HepG2 (cell line): ENCODE measurements around the gene VSIG10L. TPM values are rescaled to one million over a fixed set of nuclear protein-coding genes. Genes with fewer than 3 reads are reported as not detected.
A peak's percentile ranks its signal among the peaks of the same experiment; 100 is the strongest.

Source experiments
- E2F1 ChIP-seq: sonication (generic); formaldehyde crosslinking; IDR thresholded peaks from 2 replicates; pipeline ENCODE4 v1.5.0; 2020; ENCODE audit warnings: missing genetic modification reagents
- ETV5 ChIP-seq: IDR thresholded peaks from 2 replicates; pipeline ENCODE4 v1.6.1; 2018; ENCODE audit warnings: missing biosample characterization, missing genetic modification reagents, inconsistent platforms, borderline replicate concordance
- FOXO1 ChIP-seq: sonication (generic); formaldehyde crosslinking; IDR thresholded peaks from 2 replicates; pipeline ENCODE4 v1.4.0; 2020; ENCODE audit warnings: missing genetic modification reagents
- GATAD1 ChIP-seq: IDR thresholded peaks from 2 replicates; pipeline ENCODE4 v1.6.1; 2016; ENCODE audit warnings: missing genetic modification reagents, missing compliant biosample characterization
- IKZF4 ChIP-seq: sonication (generic); formaldehyde crosslinking; IDR thresholded peaks from 2 replicates; pipeline ENCODE4 v1.5.1; 2020; ENCODE audit warnings: borderline replicate concordance, mild to moderate bottlenecking, low read depth, missing genetic modification reagents; ENCODE audit errors: not compliant biosample characterization
- KDM2A ChIP-seq: sonication (generic); formaldehyde crosslinking; IDR thresholded peaks from 2 replicates; pipeline ENCODE4 v1.4.0; 2020; ENCODE audit warnings: low read depth, missing genetic modification reagents, borderline replicate concordance
- MYC ChIP-seq: sonication (generic); formaldehyde crosslinking; IDR thresholded peaks from 2 replicates; pipeline ENCODE4 v1.9.0; 2021; ENCODE audit warnings: missing genetic modification reagents, borderline replicate concordance
- PBX2 ChIP-seq: IDR thresholded peaks from 2 replicates; pipeline ENCODE4 v1.6.1; 2016; ENCODE audit warnings: control low read depth
- RAD21 ChIP-seq: fragments of 450-650 bp; formaldehyde crosslinking; IDR thresholded peaks from 2 replicates; pipeline ENCODE4 v1.5.0; 2020; ENCODE audit warnings: mild to moderate bottlenecking
- RARA ChIP-seq: IDR thresholded peaks from 2 replicates; pipeline ENCODE4 v1.6.1; 2016; ENCODE audit warnings: missing genetic modification reagents, missing compliant biosample characterization
- SOX5 ChIP-seq: IDR thresholded peaks from 2 replicates; pipeline ENCODE4 v1.6.1; 2016; ENCODE audit warnings: borderline replicate concordance
- TCF7 ChIP-seq: sonication (generic); IDR thresholded peaks from 2 replicates; pipeline ENCODE4 v1.6.1; 2016; ENCODE audit warnings: antibody characterized with exemption, low read depth
- THAP9 ChIP-seq: sonication (generic); formaldehyde crosslinking; IDR thresholded peaks from 2 replicates; pipeline ENCODE4; 2020; ENCODE audit warnings: missing genetic modification reagents, mild to moderate bottlenecking, borderline replicate concordance
- ZNF160 ChIP-seq: sonication (generic); formaldehyde crosslinking; IDR thresholded peaks from 2 replicates; pipeline ENCODE4 v1.8.0; 2022; ENCODE audit warnings: mild to moderate bottlenecking, inconsistent platforms, missing genetic modification reagents
- ZNF180 ChIP-seq: sonication (generic); formaldehyde crosslinking; IDR thresholded peaks from 2 replicates; pipeline ENCODE4 v1.4.0; 2020; ENCODE audit warnings: low read depth, missing genetic modification reagents, borderline replicate concordance
- ZNF350 ChIP-seq: sonication (generic); formaldehyde crosslinking; IDR thresholded peaks from 2 replicates; pipeline ENCODE4 v1.4.0; 2020; ENCODE audit warnings: mild to moderate bottlenecking, low read depth, missing genetic modification reagents, borderline replicate concordance
- ZNF383 ChIP-seq: sonication (generic); formaldehyde crosslinking; IDR thresholded peaks from 2 replicates; pipeline ENCODE4 v1.4.0; 2020; ENCODE audit warnings: missing genetic modification reagents, mild to moderate bottlenecking, borderline replicate concordance
- ZNF569 ChIP-seq: sonication (generic); formaldehyde crosslinking; IDR thresholded peaks from 2 replicates; pipeline ENCODE4 v1.5.0; 2020; ENCODE audit warnings: mild to moderate bottlenecking, missing genetic modification reagents, moderate library complexity, borderline replicate concordance
- ZNF713 ChIP-seq: sonication (generic); formaldehyde crosslinking; IDR thresholded peaks from 2 replicates; pipeline ENCODE4 v1.4.0; 2020; ENCODE audit warnings: mild to moderate bottlenecking, missing genetic modification reagents
- ZNF782 ChIP-seq: sonication (generic); formaldehyde crosslinking; IDR thresholded peaks from 2 replicates; pipeline ENCODE4 v1.4.0; 2020; ENCODE audit warnings: missing genetic modification reagents, mild to moderate bottlenecking, borderline replicate concordance
- ZNF800 ChIP-seq: sonication (generic); formaldehyde crosslinking; IDR thresholded peaks from 2 replicates; pipeline ENCODE4 v1.4.0; 2020; ENCODE audit warnings: missing genetic modification reagents
- ZSCAN20 ChIP-seq: sonication (generic); formaldehyde crosslinking; IDR thresholded peaks from 2 replicates; pipeline ENCODE4 v1.4.0; 2020; ENCODE audit warnings: missing genetic modification reagents, mild to moderate bottlenecking, borderline replicate concordance
- polyA plus RNA-seq, 8 experiments: library from polyadenylated mRNA; depleted of rRNA in 3 of 8; stranded (reverse) in 7 of 8; unstranded in 1 of 8; fragments of >200 nt; fragmentation: Illumina TruSeq in 4 of 8; extraction: Trizol in 4 of 8; gene quantifications; 2 replicates each; pipeline versions ENCODE4 v1.2.1 to v1.2.3, GENCODE V29; 2011 to 2016; ENCODE audit warnings: low read depth in 4 of 8, missing spikeins in 1 of 8, mixed read lengths in 1 of 8; ENCODE audit not compliant: insufficient read depth in 1 of 8
- total RNA-seq, 5 experiments: library from RNA; depleted of rRNA; stranded (reverse); fragments of >200 nt; fragmentation: Illumina TruSeq; extraction: Trizol; gene quantifications; 2 replicates each; pipeline ENCODE4 v1.2.3, GENCODE V29; 2016; ENCODE audit warnings: low read depth in 1 of 5

VSIG10L gene
- total and polyA plus RNA-seq, 2 of the 13 experiments (the other 11 are each of a cell fraction or from before 2014, with no cell fraction given) = 2.7 to 8.5 TPM

- no peak for TF ChIP-seq ZNF713 (CRISPR knock-in tag)
- TF ChIP-seq FOXO1 = peak; percentile 55; the same call in 1 of the 2 replicates
- peak; percentile 43; the same call in 1 of the 2 replicates for TF ChIP-seq GATAD1 (CRISPR knock-in tag)
- TF ChIP-seq ZSCAN20 (CRISPR knock-in tag) = no peak
- TF ChIP-seq SOX5 (CRISPR knock-in tag) = peak; percentile 58; the same call in 1 of the 2 replicates
- TF ChIP-seq ZNF782 = no peak; the same call in 1 of the 2 replicates
- peak; percentile 59; the same call in 1 of the 2 replicates for TF ChIP-seq THAP9 (CRISPR knock-in tag)
- peak; percentile 70 for TF ChIP-seq RAD21 (CRISPR knock-in tag)
- peak; percentile 52; the same call in 1 of the 2 replicates for TF ChIP-seq ZNF160
- TF ChIP-seq ETV5 (CRISPR knock-in tag) = peak; percentile 82
- no peak for TF ChIP-seq PBX2
- peak; percentile 50 for TF ChIP-seq RARA (CRISPR knock-in tag)
- TF ChIP-seq ZNF800 (CRISPR knock-in tag) = peak; percentile 21; the same call in 1 of the 2 replicates
- peak; percentile 77; the same call in 1 of the 2 replicates for TF ChIP-seq ZNF350 (CRISPR knock-in tag)
- peak; percentile 47 for TF ChIP-seq IKZF4
- TF ChIP-seq ZNF383 (CRISPR knock-in tag) = no peak
- TF ChIP-seq ZNF180 (CRISPR knock-in tag) = no peak
- peak; percentile 79 for TF ChIP-seq MYC
- TF ChIP-seq TCF7 = no peak
- 0 out of 2 replicates have a peak, but pooled peaks have one; percentile 27 for TF ChIP-seq E2F1
- TF ChIP-seq ZNF569 (CRISPR knock-in tag) = no peak; the same call in 1 of the 2 replicates
- TF ChIP-seq KDM2A (CRISPR knock-in tag) = peak; percentile 91
Measured at GRCh38 chr19:51367565-51368365, 25.8 kb upstream of the VSIG10L start (continued).
